SK-N-SH treated with all-trans-retinoic acid at 6 μM for 48 hours (cell line): ENCODE results near the gene PES1.

Experiments used
- ATAC-seq: fragments of 200-7000 bp; cut with Tn5 transposase; 3 replicates; pipeline ENCODE4 v1.9.1; 2020; ENCODE audit warnings: mild to moderate bottlenecking, moderate library complexity
- BACH2 ChIP-seq: fragments of 250-450 bp; sonication (Bioruptor Pico); IDR thresholded peaks from 2 replicates; pipeline ENCODE4 v1.9.0; 2021; ENCODE audit warnings: mild to moderate bottlenecking, borderline replicate concordance
- CREB5 ChIP-seq: fragments of 250-450 bp; sonication (Bioruptor Pico); IDR thresholded peaks from 2 replicates; pipeline ENCODE4 v1.5.1; 2020; ENCODE audit warnings: low read depth, mild to moderate bottlenecking, moderate library complexity
- GLIS3 ChIP-seq: fragments of 250-450 bp; sonication (Bioruptor Pico); IDR thresholded peaks from 2 replicates; pipeline ENCODE4 v1.5.0; 2020; ENCODE audit warnings: mild to moderate bottlenecking, moderate library complexity
- PATZ1 ChIP-seq: fragments of 250-450 bp; sonication (Bioruptor Pico); IDR thresholded peaks from 2 replicates; pipeline ENCODE4 v1.8.0; 2020; ENCODE audit warnings: mild to moderate bottlenecking, moderate library complexity, borderline replicate concordance
- POU6F1 ChIP-seq: fragments of 250-450 bp; sonication (Bioruptor Pico); IDR thresholded peaks from 2 replicates; pipeline ENCODE4 v1.8.0; 2021; ENCODE audit warnings: low read depth, mild to moderate bottlenecking, moderate library complexity, borderline replicate concordance
- PPARA ChIP-seq: fragments of 250-450 bp; sonication (Bioruptor Pico); IDR thresholded peaks from 2 replicates; pipeline ENCODE4 v1.5.0; 2020; ENCODE audit warnings: mild to moderate bottlenecking, borderline replicate concordance
- SNAI2 ChIP-seq: fragments of 250-450 bp; sonication (Bioruptor Pico); IDR thresholded peaks from 2 replicates; pipeline ENCODE4 v1.5.0; 2020; ENCODE audit warnings: mild to moderate bottlenecking, moderate library complexity
- TCF4 ChIP-seq: fragments of 250-450 bp; sonication (Bioruptor Pico); IDR thresholded peaks from 2 replicates; pipeline ENCODE4 v1.8.0; 2021; ENCODE audit warnings: mild to moderate bottlenecking, moderate library complexity, borderline replicate concordance
- TOX ChIP-seq: fragments of 250-450 bp; sonication (Bioruptor Pico); IDR thresholded peaks from 2 replicates; pipeline ENCODE4 v1.8.0; 2021; ENCODE audit warnings: mild to moderate bottlenecking, moderate library complexity, borderline replicate concordance
- TSHZ2 ChIP-seq: fragments of 250-450 bp; sonication (Bioruptor Pico); IDR thresholded peaks from 2 replicates; pipeline ENCODE4 v1.5.0; 2020; ENCODE audit warnings: mild to moderate bottlenecking, moderate library complexity
- ZFP3 ChIP-seq: fragments of 250-450 bp; sonication (Bioruptor Pico); IDR thresholded peaks from 2 replicates; pipeline ENCODE4 v1.5.0; 2020; ENCODE audit warnings: mild to moderate bottlenecking, moderate library complexity
- ZFP30 ChIP-seq: fragments of 450-650 bp; formaldehyde crosslinking; IDR thresholded peaks from 2 replicates; pipeline ENCODE4 v1.5.0; 2022; ENCODE audit warnings: mild to moderate bottlenecking, moderate library complexity
- ZNF565 ChIP-seq: fragments of 450-650 bp; formaldehyde crosslinking; conservative IDR thresholded peaks from 2 replicates; pipeline ENCODE4 v1.5.0; 2020; ENCODE audit warnings: low read depth, mild to moderate bottlenecking, moderate library complexity
- ZNF70 ChIP-seq: fragments of 450-650 bp; formaldehyde crosslinking; IDR thresholded peaks from 2 replicates; pipeline ENCODE4 v1.5.0; 2020; ENCODE audit warnings: mild to moderate bottlenecking, moderate library complexity
- ZNF8 ChIP-seq: fragments of 450-650 bp; formaldehyde crosslinking; IDR thresholded peaks from 2 replicates; pipeline ENCODE4 v1.5.0; 2020; ENCODE audit warnings: mild to moderate bottlenecking, moderate library complexity
- TF ChIP-seq, protein P1 (sequence below): fragments of 250-450 bp; sonication (Bioruptor Pico); IDR thresholded peaks from 2 replicates; pipeline ENCODE4 v1.5.1; 2021; ENCODE audit warnings: mild to moderate bottlenecking, moderate library complexity

Gene PES1

GRCh38 chr22:30582051-30582450, 9.7 kb downstream of the PES1 start (continued):
- TF ChIP-seq CREB5 (CRISPR knock-in tag), result no peak
- no peak for TF ChIP-seq ZFP3 (CRISPR knock-in tag)

- TF ChIP-seq POU6F1 (CRISPR knock-in tag), result no peak
- TF ChIP-seq, protein P1, sequence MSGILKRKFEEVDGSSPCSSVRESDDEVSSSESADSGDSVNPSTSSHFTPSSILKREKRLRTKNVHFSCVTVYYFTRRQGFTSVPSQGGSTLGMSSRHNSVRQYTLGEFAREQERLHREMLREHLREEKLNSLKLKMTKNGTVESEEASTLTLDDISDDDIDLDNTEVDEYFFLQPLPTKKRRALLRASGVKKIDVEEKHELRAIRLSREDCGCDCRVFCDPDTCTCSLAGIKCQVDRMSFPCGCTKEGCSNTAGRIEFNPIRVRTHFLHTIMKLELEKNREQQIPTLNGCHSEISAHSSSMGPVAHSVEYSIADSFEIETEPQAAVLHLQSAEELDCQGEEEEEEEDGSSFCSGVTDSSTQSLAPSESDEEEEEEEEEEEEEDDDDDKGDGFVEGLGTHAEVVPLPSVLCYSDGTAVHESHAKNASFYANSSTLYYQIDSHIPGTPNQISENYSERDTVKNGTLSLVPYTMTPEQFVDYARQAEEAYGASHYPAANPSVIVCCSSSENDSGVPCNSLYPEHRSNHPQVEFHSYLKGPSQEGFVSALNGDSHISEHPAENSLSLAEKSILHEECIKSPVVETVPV (CRISPR knock-in tag), result no peak
- TF ChIP-seq TCF4, result no peak
- no peak for TF ChIP-seq SNAI2 (CRISPR knock-in tag)
- TF ChIP-seq ZFP3 (CRISPR knock-in tag), result no peak
- no peak for ATAC-seq
Measured at GRCh38 chr22:30580896-30581295, 10.8 kb downstream of the PES1 start.

- ATAC-seq, result no peak
Measured at GRCh38 chr22:30578481-30578880, 13.2 kb downstream of the PES1 start.

More at GRCh38 chr22:30578481-30578880, 13.2 kb downstream of the PES1 start:
- TF ChIP-seq PPARA (CRISPR knock-in tag), result no peak
- TF ChIP-seq TOX (CRISPR knock-in tag), result no peak
- TF ChIP-seq PATZ1 (CRISPR knock-in tag), result no peak
- TF ChIP-seq GLIS3 (CRISPR knock-in tag), result no peak
- no peak for TF ChIP-seq ZNF70 (CRISPR knock-in tag)
- no peak for TF ChIP-seq ZNF8 (CRISPR knock-in tag)
- no peak for TF ChIP-seq ZNF565 (CRISPR knock-in tag)
- no peak for TF ChIP-seq ZFP30
- TF ChIP-seq, protein P1 (CRISPR knock-in tag), result no peak
- no peak for TF ChIP-seq TSHZ2 (CRISPR knock-in tag)
- no peak for TF ChIP-seq BACH2 (CRISPR knock-in tag)
